GM23248 (cell line): ENCODE results near the gene COL1A2. TPM values are rescaled to one million over a fixed set of nuclear protein-coding genes. Genes with fewer than 3 reads are reported as not detected.

Experiments
- DNase-seq: peaks from one replicate; pipeline ENCODE4 v3.0.0-alpha.2; 2015
- H2AFZ ChIP-seq: fragments of 200-600 bp; sonication (generic); 2 replicates; pipeline ENCODE4 v1.6.1; 2016; ENCODE audit warnings: antibody characterized with exemption
- H3F3A ChIP-seq: fragments of 200-600 bp; sonication (generic); 2 replicates; pipeline ENCODE4 v1.6.1; 2016; ENCODE audit warnings: mild to moderate bottlenecking, antibody characterized with exemption, mixed run types; ENCODE audit not compliant: insufficient read depth
- H3K27ac ChIP-seq: fragments of 200-600 bp; sonication (generic); 2 replicates; pipeline ENCODE4 v1.5.1; 2016; ENCODE audit warnings: mild to moderate bottlenecking
- H3K27me3 ChIP-seq: fragments of 200-600 bp; sonication (generic); replicated peaks from 2 replicates; pipeline ENCODE4 v1.6.1; 2016; ENCODE audit warnings: mild to moderate bottlenecking; ENCODE audit not compliant: insufficient read depth
- H3K36me3 ChIP-seq: fragments of 200-600 bp; sonication (generic); 2 replicates; pipeline ENCODE4 v1.6.1; 2016; ENCODE audit warnings: low read depth, mild to moderate bottlenecking
- H3K4me1 ChIP-seq: fragments of 200-600 bp; sonication (generic); 2 replicates; pipeline ENCODE4 v1.6.1; 2016; ENCODE audit warnings: mild to moderate bottlenecking; ENCODE audit not compliant: insufficient read depth
- H3K4me2 ChIP-seq: fragments of 200-600 bp; sonication (generic); one replicate; pipeline ENCODE4 v1.6.1; 2016; ENCODE audit warnings: mild to moderate bottlenecking; ENCODE audit not compliant: unreplicated experiment
- H3K4me3 ChIP-seq: fragments of 200-600 bp; sonication (generic); 2 replicates; pipeline ENCODE4 v1.5.1; 2016; ENCODE audit warnings: mild to moderate bottlenecking
- H3K79me2 ChIP-seq: fragments of 200-600 bp; sonication (generic); 2 replicates; pipeline ENCODE4 v1.6.1; 2016; ENCODE audit warnings: mild to moderate bottlenecking; ENCODE audit not compliant: insufficient read depth
- H3K9ac ChIP-seq: fragments of 200-600 bp; sonication (generic); 2 replicates; pipeline ENCODE4 v1.6.1; 2016; ENCODE audit warnings: mild to moderate bottlenecking
- H3K9me2 ChIP-seq: fragments of 200-600 bp; sonication (generic); 2 replicates; pipeline ENCODE4 v1.6.1; 2016; ENCODE audit warnings: mixed run types, mild to moderate bottlenecking, moderate library complexity; ENCODE audit not compliant: insufficient read depth
- H3K9me3 ChIP-seq: fragments of 200-600 bp; sonication (generic); one replicate; pipeline ENCODE4 v1.6.1; 2017; ENCODE audit warnings: low read depth
- H4K20me1 ChIP-seq: fragments of 200-600 bp; sonication (generic); 2 replicates; pipeline ENCODE4 v1.6.0; 2016; ENCODE audit not compliant: insufficient read depth
- EZH2 ChIP-seq: fragments of 200-600 bp; sonication (generic); IDR thresholded peaks from 2 replicates; pipeline ENCODE4 v1.6.1; 2018; ENCODE audit warnings: antibody characterized with exemption, mild to moderate bottlenecking; ENCODE audit not compliant: insufficient read depth, poor library complexity, severe bottlenecking
- EZH2phosphoT487 ChIP-seq: fragments of 200-600 bp; sonication (generic); IDR thresholded peaks from 2 replicates; pipeline ENCODE4 v1.6.1; 2018; ENCODE audit warnings: antibody characterized with exemption, moderate library complexity, mild to moderate bottlenecking, low read depth; ENCODE audit not compliant: insufficient read depth
- WGBS, 2 experiments: methylation state at CpG; one replicate each; pipeline ENCODE4 v1.1.6; 2015 to 2017; ENCODE audit warnings: low lambda C conversion rate in 2 of 2, low coverage in 1 of 2; ENCODE audit errors: missing lambda C conversion rate in 2 of 2; 5-methylcytosine and 5-hydroxymethylcytosine counted together
- in situ Hi-C: fragments of 300-500 bp; cut with MboI; formaldehyde crosslinking; loops from 2 replicates; pipeline ENCODE4 v1.15.0; 2020
- polyA plus RNA-seq: library from polyadenylated mRNA; unstranded; fragments of >200 nt; fragmentation: Nextera tagmentation; extraction: Ambion mirVana; gene quantifications from 2 replicates; pipeline ENCODE4 v1.2.1, GENCODE V29; 2016
- total RNA-seq: library from RNA; depleted of rRNA; stranded (reverse); fragments of >200 nt; shearing (Covaris generic); gene quantifications from 2 replicates; pipeline ENCODE4 v1.2.3, GENCODE V29; 2014

The COL1A2 gene
- total and polyA plus RNA-seq, 2 experiments from 2014 or later: 9,779 to 11,288 TPM

- peak overlapping the region; percentile 89 for H3K4me2 ChIP-seq
- TF ChIP-seq EZH2 (no peak), EZH2phosphoT487 (no peak)
- H3K27ac ChIP-seq: peak overlapping the region; percentile 100
- H2AFZ ChIP-seq: peak overlapping the region; percentile 38
- H3K79me2 ChIP-seq: peaks cover 79% of the 10 kb centered on the region
- peaks cover 78% of the 10 kb centered on the region for H3K4me1 ChIP-seq
- peaks cover 56% of the 10 kb centered on the region for H3F3A ChIP-seq
- H3K36me3 ChIP-seq: no peaks in the 10 kb centered on the region
- DNase-seq: peak; percentile 81
- no peaks in the 10 kb centered on the region for H3K27me3 ChIP-seq
- H4K20me1 ChIP-seq: no peaks in the 10 kb centered on the region
- in situ Hi-C loops: no loop called here
- H3K4me3 ChIP-seq: peak overlapping the region; percentile 66
- H3K9me2 ChIP-seq: no peaks in the 10 kb centered on the region
- WGBS, 2 experiments: 6 to 7% methylated on average over 2 of the region's 2 CpGs
- H3K9me3 ChIP-seq: no peaks in the 10 kb centered on the region
- H3K9ac ChIP-seq: peak overlapping the region; percentile 94
These were observed 26.7 kb upstream of the COL1A2 start for GRCh38 chr7:94367949-94368348.

GRCh38 chr7:94368371-94368791 is 26.3 kb upstream of the COL1A2 start:
- Histone ChIP-seq H3K27me3 (no peaks in the 10 kb centered on the region), H3F3A (peaks cover 58% of the 10 kb centered on the region), H3K4me1 (peaks cover 78% of the 10 kb centered on the region), H3K9me3 (no peaks in the 10 kb centered on the region), H2AFZ (peak overlapping the region; percentile 38), H4K20me1 (no peaks in the 10 kb centered on the region), H3K4me3 (peak overlapping the region; percentile 66), H3K9me2 (no peaks in the 10 kb centered on the region), H3K27ac (peak overlapping the region; percentile 100), H3K79me2 (peaks cover 76% of the 10 kb centered on the region), H3K36me3 (no peaks in the 10 kb centered on the region), H3K9ac (peak overlapping the region; percentile 94), H3K4me2 (peak overlapping the region; percentile 89)
- DNase-seq: peak; percentile 95
- in situ Hi-C loops: no loop called here
- WGBS, 2 experiments: 0 to 2% methylated on average over 5 of the region's 5 CpGs
- TF ChIP-seq EZH2: no peak
- TF ChIP-seq EZH2phosphoT487: no peak

GRCh38 chr7:94374231-94374630 is 20.5 kb upstream of the COL1A2 start:
- Histone ChIP-seq H3K79me2 (peaks cover 82% of the 10 kb centered on the region), H3K9ac (peak overlapping the region; percentile 97), H2AFZ (no peak overlapping the region), H3K9me3 (no peaks in the 10 kb centered on the region), H4K20me1 (no peaks in the 10 kb centered on the region), H3K4me3 (peak overlapping the region; percentile 72), H3F3A (peaks cover 53% of the 10 kb centered on the region), H3K4me2 (peak overlapping the region; percentile 99), H3K27me3 (no peaks in the 10 kb centered on the region), H3K27ac (peak overlapping the region; percentile 99), H3K9me2 (no peaks in the 10 kb centered on the region), H3K4me1 (peaks cover 74% of the 10 kb centered on the region), H3K36me3 (no peaks in the 10 kb centered on the region)
- TF ChIP-seq EZH2phosphoT487: no peak
- TF ChIP-seq EZH2: no peak
- in situ Hi-C loops: no loop called here
- WGBS, 2 experiments: 0% methylated on average over 2 of the region's 2 CpGs
- DNase-seq: peak; percentile 98

- in situ Hi-C loops: no loop called here
- no peak overlapping the region for H2AFZ ChIP-seq
These were observed 19.8 kb upstream of the COL1A2 start for GRCh38 chr7:94374721-94375566.

More at GRCh38 chr7:94374721-94375566, 19.8 kb upstream of the COL1A2 start:
- Histone ChIP-seq H3K27me3 (no peaks in the 10 kb centered on the region), H3K27ac (peak overlapping the region; percentile 99), H3K36me3 (no peaks in the 10 kb centered on the region), H3F3A (peaks cover 55% of the 10 kb centered on the region), H4K20me1 (no peaks in the 10 kb centered on the region), H3K9me2 (no peaks in the 10 kb centered on the region), H3K4me1 (peaks cover 71% of the 10 kb centered on the region), H3K4me3 (peak overlapping the region; percentile 72), H3K9me3 (no peaks in the 10 kb centered on the region), H3K4me2 (peak overlapping the region; percentile 99), H3K79me2 (peaks cover 82% of the 10 kb centered on the region), H3K9ac (peak overlapping the region; percentile 97)
- 1% methylated on average over 5 of the region's 5 CpGs for WGBS, 2 experiments
- TF ChIP-seq EZH2: no peak
- TF ChIP-seq EZH2phosphoT487: no peak
- peak; percentile 94 for DNase-seq
